Measurements from ENCODE around the gene LYPD4.

LYPD4 gene

GRCh38 chr19:41843371-41843770 is 1.1 kb downstream of the LYPD4 start:
- no peaks in the 10 kb centered on the region for H4K20me1 ChIP-seq (ENCODE audit: insufficient read depth, low read length)

DNA sequence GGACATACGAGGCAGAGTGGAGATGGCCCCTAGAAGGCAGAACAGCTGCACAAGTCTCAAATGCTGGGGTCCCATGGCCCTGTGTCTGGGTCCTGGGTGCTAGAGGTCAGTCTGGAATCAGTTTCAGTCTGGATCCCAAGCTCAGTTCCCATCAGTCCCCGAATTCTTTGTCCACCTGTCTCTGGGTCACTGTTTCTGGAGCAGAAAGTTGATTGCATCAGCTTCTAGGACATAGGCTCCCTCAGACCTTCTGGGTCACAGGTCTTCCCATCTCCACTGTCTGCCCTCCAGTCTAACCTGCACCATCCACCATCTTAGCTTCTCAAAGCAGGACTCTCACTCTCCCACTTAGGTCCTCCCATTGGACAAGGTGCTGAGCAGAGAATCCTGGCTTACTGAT is 5.3 kb downstream of the LYPD4 start:
- Histone ChIP-seq H3K4me3 (ENCODE audit: low read length) (no peak overlapping the region), H3K9me3 (replicated peaks; ENCODE audit: insufficient read depth, low read length) (no peaks in the 10 kb centered on the region), H3K79me2 (ENCODE audit: low read length) (no peaks in the 10 kb centered on the region), H4K20me1 (ENCODE audit: insufficient read depth, low read length) (no peaks in the 10 kb centered on the region), H3K4me1 (ENCODE audit: low read length) (no peaks in the 10 kb centered on the region), H3K36me3 (replicated peaks; ENCODE audit: insufficient read depth, low read length) (no peaks in the 10 kb centered on the region), H3K4me2 (ENCODE audit: low read depth, low read length) (no peak overlapping the region), H3K27ac (ENCODE audit: low read length) (no peak overlapping the region), H3K9me2 (replicated peaks; ENCODE audit: insufficient read depth, low read length) (no peaks in the 10 kb centered on the region), H3F3A (ENCODE audit: insufficient read depth, low read length) (no peaks in the 10 kb centered on the region), H3K27me3 (replicated peaks; ENCODE audit: insufficient read depth, low read length) (peaks cover 84% of the 10 kb centered on the region), H3K9ac (ENCODE audit: low read length) (no peak overlapping the region), H2AFZ (ENCODE audit: low read length) (no peak overlapping the region)
- no peak for TF ChIP-seq EZH2 (optimal IDR thresholded peaks at IDR 0.05; ENCODE audit: low read depth, low read length)
- no peak for TF ChIP-seq CTCF (IDR thresholded peaks at IDR 0.05; ENCODE audit: low read length)
- no peak for TF ChIP-seq EZH2phosphoT487 (IDR thresholded peaks at IDR 0.05; ENCODE audit: low read length)
- no peak for DNase-seq

More at GRCh38 chr19:41843371-41843770, 1.1 kb downstream of the LYPD4 start:
- no peaks in the 10 kb centered on the region for H3K9me3 ChIP-seq (replicated peaks; ENCODE audit: insufficient read depth, low read length)
- no peaks in the 10 kb centered on the region for H3F3A ChIP-seq (ENCODE audit: insufficient read depth, low read length)
- H3K4me2 ChIP-seq (ENCODE audit: low read depth, low read length), result no peak overlapping the region
- no peak overlapping the region for H3K9ac ChIP-seq (ENCODE audit: low read length)
- H3K36me3 ChIP-seq (replicated peaks; ENCODE audit: insufficient read depth, low read length), result no peaks in the 10 kb centered on the region
- H3K27ac ChIP-seq (ENCODE audit: low read length), result no peak overlapping the region
- no peaks in the 10 kb centered on the region for H3K9me2 ChIP-seq (replicated peaks; ENCODE audit: insufficient read depth, low read length)
- H2AFZ ChIP-seq (ENCODE audit: low read length), result no peak overlapping the region
- H3K27me3 ChIP-seq (replicated peaks; ENCODE audit: insufficient read depth, low read length), result peaks cover 85% of the 10 kb centered on the region
- no peak for DNase-seq
- no peak for TF ChIP-seq EZH2phosphoT487 (IDR thresholded peaks at IDR 0.05; ENCODE audit: low read length)
- no peak for TF ChIP-seq CTCF (IDR thresholded peaks at IDR 0.05; ENCODE audit: low read length)
- TF ChIP-seq EZH2 (optimal IDR thresholded peaks at IDR 0.05; ENCODE audit: low read depth, low read length), result no peak
- no peaks in the 10 kb centered on the region for H3K79me2 ChIP-seq (ENCODE audit: low read length)
- H3K4me3 ChIP-seq (ENCODE audit: low read length), result no peak overlapping the region
- no peaks in the 10 kb centered on the region for H3K4me1 ChIP-seq (ENCODE audit: low read length)

DNA sequence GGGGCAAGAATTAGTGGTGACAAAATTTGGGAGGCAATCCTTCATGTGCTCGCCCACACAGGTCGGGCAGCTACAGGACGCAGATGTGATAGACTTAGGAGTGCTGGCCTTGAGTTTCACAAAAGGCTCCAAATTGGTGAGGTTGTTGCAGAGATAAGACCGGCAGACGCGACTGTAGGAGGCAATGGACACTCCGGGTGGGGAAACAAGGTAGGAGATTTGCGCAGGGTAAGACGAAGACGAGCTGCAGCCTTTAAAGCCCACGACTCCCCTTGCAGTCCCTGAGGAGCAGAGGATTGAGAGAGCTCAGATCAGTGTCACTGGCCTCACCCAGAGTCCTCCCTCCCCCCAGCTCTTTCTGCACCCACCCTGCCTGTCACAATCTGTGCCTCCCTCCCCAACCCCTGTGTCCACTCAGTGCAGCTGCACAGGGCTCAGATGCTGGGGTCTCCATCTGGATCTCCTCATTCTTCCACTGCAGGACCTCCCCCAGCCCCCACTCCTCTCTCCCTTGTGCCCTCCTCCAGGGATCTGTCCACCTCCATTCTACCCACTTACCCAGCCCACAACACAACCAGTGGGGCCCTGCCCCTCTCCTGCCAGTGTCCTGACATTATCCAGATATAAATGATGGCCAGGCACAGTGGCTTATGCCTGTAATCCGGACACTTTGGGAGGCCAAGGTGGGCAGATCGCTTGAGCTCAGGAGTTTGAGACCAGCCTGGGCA is 6.3 kb downstream of the LYPD4 start:
- Histone ChIP-seq H3K27me3 (replicated peaks; ENCODE audit: insufficient read depth, low read length) (peaks cover 76% of the 10 kb centered on the region), H3K9me2 (replicated peaks; ENCODE audit: insufficient read depth, low read length) (no peaks in the 10 kb centered on the region), H3K4me1 (ENCODE audit: low read length) (no peaks in the 10 kb centered on the region), H3K9ac (ENCODE audit: low read length) (no peak overlapping the region), H3K9me3 (replicated peaks; ENCODE audit: insufficient read depth, low read length) (no peaks in the 10 kb centered on the region), H4K20me1 (ENCODE audit: insufficient read depth, low read length) (no peaks in the 10 kb centered on the region), H3F3A (ENCODE audit: insufficient read depth, low read length) (no peaks in the 10 kb centered on the region), H3K27ac (ENCODE audit: low read length) (no peak overlapping the region), H3K79me2 (ENCODE audit: low read length) (no peaks in the 10 kb centered on the region), H3K4me2 (ENCODE audit: low read depth, low read length) (no peak overlapping the region), H3K36me3 (replicated peaks; ENCODE audit: insufficient read depth, low read length) (no peaks in the 10 kb centered on the region), H2AFZ (ENCODE audit: low read length) (no peak overlapping the region), H3K4me3 (ENCODE audit: low read length) (no peak overlapping the region)
- no peak for DNase-seq
- TF ChIP-seq CTCF (IDR thresholded peaks at IDR 0.05; ENCODE audit: low read length) (no peak), EZH2phosphoT487 (IDR thresholded peaks at IDR 0.05; ENCODE audit: low read length) (no peak), EZH2 (optimal IDR thresholded peaks at IDR 0.05; ENCODE audit: low read depth, low read length) (no peak)
